Measurements from ENCODE around the gene WSCD2. TPM values are rescaled to one million over a fixed set of nuclear protein-coding genes. Genes with fewer than 3 reads are reported as not detected.

WSCD2 gene
- total RNA-seq, 1 experiment from 2014 or later: not detected

GRCh38 chr12:108106599-108106998 is 22.5 kb upstream of the WSCD2 start:
- no peak overlapping the region for H3K4me3 Mint-ChIP-seq (ENCODE audit: unreplicated experiment)
- no peaks in the 10 kb centered on the region for H3K36me3 Mint-ChIP-seq (ENCODE audit: insufficient read depth, unreplicated experiment)
- H3K27ac Mint-ChIP-seq (ENCODE audit: low read depth, unreplicated experiment): no peak overlapping the region
- BruUV-seq (replicated peaks): no TSS peak
- intact Hi-C loops (cut with micrococcal nuclease): no loop called here
- DNase-seq (ENCODE audit: unreplicated experiment): no peak
- H3K9me3 Mint-ChIP-seq (ENCODE audit: unreplicated experiment): peaks cover 7% of the 10 kb centered on the region
- ChIA-PET POLR2A (no interaction called here), CTCF (interaction anchor here (1.1 kb wide), 1 partner anchor 354 kb away, joined by 3 read pairs; no protein-coding TSS in a partner anchor)
- H3K4me1 Mint-ChIP-seq (ENCODE audit: insufficient read depth, unreplicated experiment): no peaks in the 10 kb centered on the region
- no peaks in the 10 kb centered on the region for H3K27me3 Mint-ChIP-seq (ENCODE audit: insufficient read depth, unreplicated experiment)
- no peak for TF ChIP-seq CTCF (IDR thresholded peaks at IDR 0.05; ENCODE audit: unreplicated experiment)

GRCh38 chr12:108107293-108107692 is 21.8 kb upstream of the WSCD2 start:
- ChIA-PET CTCF (interaction anchor here (1.1 kb wide), 2 partner anchors 35 to 354 kb away, joined by 3 to 4 read pairs; no protein-coding TSS in a partner anchor), POLR2A (no interaction called here)
- Mint-ChIP-seq H3K27ac (ENCODE audit: low read depth, unreplicated experiment) (no peak overlapping the region), H3K36me3 (ENCODE audit: insufficient read depth, unreplicated experiment) (no peaks in the 10 kb centered on the region), H3K9me3 (ENCODE audit: unreplicated experiment) (peaks cover 7% of the 10 kb centered on the region), H3K4me1 (ENCODE audit: insufficient read depth, unreplicated experiment) (no peaks in the 10 kb centered on the region), H3K4me3 (ENCODE audit: unreplicated experiment) (no peak overlapping the region), H3K27me3 (ENCODE audit: insufficient read depth, unreplicated experiment) (no peaks in the 10 kb centered on the region)
- no peak for TF ChIP-seq CTCF (IDR thresholded peaks at IDR 0.05; ENCODE audit: unreplicated experiment)
- BruUV-seq (replicated peaks): no TSS peak
- intact Hi-C loops (cut with micrococcal nuclease): no loop called here
- no peak for DNase-seq (ENCODE audit: unreplicated experiment)

- BruUV-seq (replicated peaks): no TSS peak
- no peaks in the 10 kb centered on the region for H3K27me3 Mint-ChIP-seq (ENCODE audit: insufficient read depth, unreplicated experiment)
- intact Hi-C loops (cut with micrococcal nuclease): no loop called here
- peaks cover 7% of the 10 kb centered on the region for H3K9me3 Mint-ChIP-seq (ENCODE audit: unreplicated experiment)
- DNase-seq (ENCODE audit: unreplicated experiment): no peak
- H3K4me3 Mint-ChIP-seq (ENCODE audit: unreplicated experiment): no peak overlapping the region
- H3K27ac Mint-ChIP-seq (ENCODE audit: low read depth, unreplicated experiment): no peak overlapping the region
- no peak for TF ChIP-seq CTCF (IDR thresholded peaks at IDR 0.05; ENCODE audit: unreplicated experiment)
- no peaks in the 10 kb centered on the region for H3K36me3 Mint-ChIP-seq (ENCODE audit: insufficient read depth, unreplicated experiment)
- POLR2A ChIA-PET: no interaction called here
- H3K4me1 Mint-ChIP-seq (ENCODE audit: insufficient read depth, unreplicated experiment): no peaks in the 10 kb centered on the region
- CTCF ChIA-PET: no interaction called here
Measured at GRCh38 chr12:108109504-108109903, 19.6 kb upstream of the WSCD2 start.

- DNase-seq (ENCODE audit: unreplicated experiment): no peak
- H3K36me3 Mint-ChIP-seq (ENCODE audit: insufficient read depth, unreplicated experiment): no peaks in the 10 kb centered on the region
- CTCF ChIA-PET: no interaction called here
- H3K4me3 Mint-ChIP-seq (ENCODE audit: unreplicated experiment): no peak overlapping the region
- H3K4me1 Mint-ChIP-seq (ENCODE audit: insufficient read depth, unreplicated experiment): no peaks in the 10 kb centered on the region
- H3K9me3 Mint-ChIP-seq (ENCODE audit: unreplicated experiment): peaks cover 7% of the 10 kb centered on the region
- H3K27ac Mint-ChIP-seq (ENCODE audit: low read depth, unreplicated experiment): no peak overlapping the region
- no peak for TF ChIP-seq CTCF (IDR thresholded peaks at IDR 0.05; ENCODE audit: unreplicated experiment)
- H3K27me3 Mint-ChIP-seq (ENCODE audit: insufficient read depth, unreplicated experiment): no peaks in the 10 kb centered on the region
- intact Hi-C loops (cut with micrococcal nuclease): no loop called here
- POLR2A ChIA-PET: no interaction called here
- BruUV-seq (replicated peaks): no TSS peak
Measured at GRCh38 chr12:108109954-108110353, 19.1 kb upstream of the WSCD2 start.

All from MCF 10A (cell line).